Neural cell (in vitro differentiated cells): Measurements from ENCODE around the gene NHEJ1. TPM values are rescaled to one million over a fixed set of nuclear protein-coding genes. Genes with fewer than 3 reads are reported as not detected.

Experiments used
- H2AFZ ChIP-seq: fragments of 200-600, 300-800 bp; sonication (generic), shearing (Covaris generic); 2 replicates; pipeline ENCODE4 v1.6.0; 2014; ENCODE audit warnings: low read depth, mild to moderate bottlenecking, antibody characterized with exemption, low read length, moderate library complexity
- H3F3A ChIP-seq: fragments of 200-600 bp; shearing (Covaris generic); 2 replicates; pipeline ENCODE4 v1.6.1; 2016; ENCODE audit warnings: mild to moderate bottlenecking, moderate library complexity, mixed read lengths, antibody characterized with exemption, low read length; ENCODE audit not compliant: insufficient read depth, poor library complexity, severe bottlenecking
- H3K27ac ChIP-seq: fragments of 200-600, 300-800 bp; sonication (generic), shearing (Covaris generic); 2 replicates; pipeline ENCODE4 v1.5.1; 2014; ENCODE audit warnings: mild to moderate bottlenecking, low read length, moderate library complexity
- H3K27me3 ChIP-seq: fragments of 300-800, 200-600 bp; sonication (generic), shearing (Covaris generic); 2 replicates; pipeline ENCODE4 v1.6.0; 2014; ENCODE audit warnings: mild to moderate bottlenecking, low read depth, low read length, moderate library complexity; ENCODE audit not compliant: insufficient read depth
- H3K36me3 ChIP-seq: fragments of 300-800, 200-600 bp; sonication (generic), shearing (Covaris generic); 2 replicates; pipeline ENCODE4 v1.5.1; 2014; ENCODE audit warnings: mild to moderate bottlenecking, antibody characterized with exemption, low read length, moderate library complexity; ENCODE audit not compliant: insufficient read depth
- H3K4me2 ChIP-seq: fragments of 300-800, 200-600 bp; sonication (generic), shearing (Covaris generic); 2 replicates; pipeline ENCODE4 v1.6.0; 2014; ENCODE audit warnings: mild to moderate bottlenecking, low read length
- H3K4me3 ChIP-seq: fragments of 300-800, 200-600 bp; sonication (generic), shearing (Covaris generic); 2 replicates; pipeline ENCODE4 v1.5.1; 2014; ENCODE audit warnings: mild to moderate bottlenecking, low read length, moderate library complexity
- H3K79me2 ChIP-seq: fragments of 200-600 bp; shearing (Covaris generic); replicated peaks from 2 replicates; pipeline ENCODE4 v1.6.0; 2014; ENCODE audit warnings: mild to moderate bottlenecking, low read length, moderate library complexity; ENCODE audit not compliant: insufficient read depth
- H3K9ac ChIP-seq: fragments of 300-800, 200-600 bp; sonication (generic), shearing (Covaris generic); 2 replicates; pipeline ENCODE4 v1.6.1; 2016; ENCODE audit warnings: mild to moderate bottlenecking, low read length, mixed read lengths
- H3K9me2 ChIP-seq: fragments of 200-600 bp; shearing (Covaris generic); 2 replicates; pipeline ENCODE4 v1.6.1; 2016; ENCODE audit warnings: mild to moderate bottlenecking, low read length, mixed read lengths; ENCODE audit not compliant: insufficient read depth
- H3K9me3 ChIP-seq: fragments of 200-600, 300-800 bp; sonication (generic), shearing (Covaris generic); 2 replicates; pipeline ENCODE4 v1.6.1; 2016; ENCODE audit warnings: mild to moderate bottlenecking, mixed run types, low read length, moderate library complexity, mixed read lengths
- H4K20me1 ChIP-seq: fragments of 200-600 bp; shearing (Covaris generic); 2 replicates; pipeline ENCODE4 v1.6.1; 2016; ENCODE audit warnings: mild to moderate bottlenecking, mixed run types; ENCODE audit not compliant: insufficient read depth
- EP300 ChIP-seq: fragments of 450-650 bp; conservative IDR thresholded peaks from 2 replicates; pipeline ENCODE4 v1.6.1; 2014; ENCODE audit warnings: antibody characterized with exemption, mild to moderate bottlenecking, moderate library complexity; ENCODE audit not compliant: poor library complexity, severe bottlenecking
- EZH2 ChIP-seq: fragments of 200-600, 300-800 bp; shearing (Covaris generic), sonication (generic); IDR thresholded peaks from 2 replicates; pipeline ENCODE4 v1.6.1; 2014; ENCODE audit warnings: antibody characterized with exemption, low read length, borderline replicate concordance, mild to moderate bottlenecking; ENCODE audit not compliant: insufficient read depth, poor library complexity, severe bottlenecking
- MXI1 ChIP-seq: fragments of 450-650 bp; conservative IDR thresholded peaks from 2 replicates; pipeline ENCODE4 v1.6.1; 2014; ENCODE audit warnings: antibody characterized with exemption, mild to moderate bottlenecking; ENCODE audit not compliant: poor library complexity, severe bottlenecking
- POLR2AphosphoS5 ChIP-seq: IDR thresholded peaks from 2 replicates; pipeline ENCODE4 v1.6.1; 2012
- RAD21 ChIP-seq: fragments of 450-650 bp; conservative IDR thresholded peaks from 2 replicates; pipeline ENCODE4 v1.6.1; 2014; ENCODE audit warnings: antibody characterized with exemption, mild to moderate bottlenecking, moderate library complexity
- REST ChIP-seq: IDR thresholded peaks from 2 replicates; pipeline ENCODE4 v1.6.1; 2012; ENCODE audit warnings: borderline replicate concordance
- SMC3 ChIP-seq: fragments of 450-650 bp; conservative IDR thresholded peaks from 2 replicates; pipeline ENCODE4 v1.6.1; 2014; ENCODE audit warnings: antibody characterized with exemption, mild to moderate bottlenecking, moderate library complexity; ENCODE audit not compliant: poor library complexity
- TAF1 ChIP-seq: IDR thresholded peaks from 2 replicates; pipeline ENCODE4 v1.6.1; 2012; ENCODE audit warnings: low read depth
- polyA plus RNA-seq: library from polyadenylated mRNA; depleted of rRNA; stranded (reverse); fragments of >200 nt; gene quantifications from 2 replicates; pipeline ENCODE4 v1.2.3, GENCODE V29; 2014
- TF ChIP-seq, protein P1 (sequence below): fragments of 450-650 bp; IDR thresholded peaks from 2 replicates; pipeline ENCODE4 v1.5.1; 2014; ENCODE audit warnings: antibody characterized with exemption, mild to moderate bottlenecking, moderate library complexity; ENCODE audit not compliant: poor library complexity, severe bottlenecking

Gene NHEJ1
- polyA plus RNA-seq, 1 donor from 2014 or later, result 12.7 TPM

DNA sequence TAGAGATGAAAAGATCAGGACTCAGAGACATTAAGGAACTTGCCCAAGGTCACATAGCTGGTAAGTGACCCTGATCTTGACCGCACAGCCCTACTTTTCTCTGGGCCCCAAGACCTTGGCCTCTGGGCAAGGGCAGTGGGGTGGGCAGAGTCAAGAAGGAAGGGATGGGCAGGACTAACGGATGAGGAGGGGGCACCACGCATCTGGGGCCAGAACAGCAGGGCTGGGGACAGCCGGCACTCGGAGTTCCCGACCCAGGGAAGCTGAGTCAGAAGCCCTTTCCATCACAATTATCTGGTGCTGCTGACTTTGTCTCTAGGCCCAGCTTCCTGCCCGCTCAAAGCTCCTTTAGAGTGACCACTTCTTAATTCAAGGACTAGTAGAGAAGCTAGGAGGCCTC lies 133.7 kb downstream of the NHEJ1 start:
- H2AFZ ChIP-seq, result no peak overlapping the region
- H3K27ac ChIP-seq, result no peak overlapping the region
- TF ChIP-seq REST (no peak), MXI1 (no peak), EZH2 (no peak), POLR2AphosphoS5 (no peak), SMC3 (no peak), TAF1 (no peak), RAD21 (no peak), EP300 (no peak)
- TF ChIP-seq, protein P1, sequence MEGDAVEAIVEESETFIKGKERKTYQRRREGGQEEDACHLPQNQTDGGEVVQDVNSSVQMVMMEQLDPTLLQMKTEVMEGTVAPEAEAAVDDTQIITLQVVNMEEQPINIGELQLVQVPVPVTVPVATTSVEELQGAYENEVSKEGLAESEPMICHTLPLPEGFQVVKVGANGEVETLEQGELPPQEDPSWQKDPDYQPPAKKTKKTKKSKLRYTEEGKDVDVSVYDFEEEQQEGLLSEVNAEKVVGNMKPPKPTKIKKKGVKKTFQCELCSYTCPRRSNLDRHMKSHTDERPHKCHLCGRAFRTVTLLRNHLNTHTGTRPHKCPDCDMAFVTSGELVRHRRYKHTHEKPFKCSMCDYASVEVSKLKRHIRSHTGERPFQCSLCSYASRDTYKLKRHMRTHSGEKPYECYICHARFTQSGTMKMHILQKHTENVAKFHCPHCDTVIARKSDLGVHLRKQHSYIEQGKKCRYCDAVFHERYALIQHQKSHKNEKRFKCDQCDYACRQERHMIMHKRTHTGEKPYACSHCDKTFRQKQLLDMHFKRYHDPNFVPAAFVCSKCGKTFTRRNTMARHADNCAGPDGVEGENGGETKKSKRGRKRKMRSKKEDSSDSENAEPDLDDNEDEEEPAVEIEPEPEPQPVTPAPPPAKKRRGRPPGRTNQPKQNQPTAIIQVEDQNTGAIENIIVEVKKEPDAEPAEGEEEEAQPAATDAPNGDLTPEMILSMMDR, result no peak
- H3K9me2 ChIP-seq, result no peaks in the 10 kb centered on the region
- H3K9ac ChIP-seq, result no peak overlapping the region
- no peaks in the 10 kb centered on the region for H3F3A ChIP-seq
- H3K4me2 ChIP-seq, result no peak overlapping the region
- H3K36me3 ChIP-seq, result no peaks in the 10 kb centered on the region
- H3K4me3 ChIP-seq, result no peak overlapping the region
- no peaks in the 10 kb centered on the region for H3K9me3 ChIP-seq
- no peaks in the 10 kb centered on the region for H3K27me3 ChIP-seq
- no peaks in the 10 kb centered on the region for H3K79me2 ChIP-seq
- no peaks in the 10 kb centered on the region for H4K20me1 ChIP-seq

GRCh38 chr2:219025637-219026585 lies 134.7 kb downstream of the NHEJ1 start:
- no peak overlapping the region for H3K9ac ChIP-seq
- H3K79me2 ChIP-seq, result no peaks in the 10 kb centered on the region
- no peak overlapping the region for H2AFZ ChIP-seq
- TF ChIP-seq, protein P1, result no peak
- TF ChIP-seq SMC3, result no peak
- TF ChIP-seq TAF1, result no peak
- TF ChIP-seq EP300, result no peak
- no peak for TF ChIP-seq RAD21
- TF ChIP-seq EZH2, result no peak
- no peak for TF ChIP-seq POLR2AphosphoS5
- no peak for TF ChIP-seq REST
- TF ChIP-seq MXI1, result no peak
- no peak overlapping the region for H3K27ac ChIP-seq
- H3F3A ChIP-seq, result no peaks in the 10 kb centered on the region
- H3K36me3 ChIP-seq, result no peaks in the 10 kb centered on the region
- no peak overlapping the region for H3K4me3 ChIP-seq
- H3K4me2 ChIP-seq, result no peak overlapping the region
- no peaks in the 10 kb centered on the region for H4K20me1 ChIP-seq
- H3K9me3 ChIP-seq, result no peaks in the 10 kb centered on the region
- no peaks in the 10 kb centered on the region for H3K9me2 ChIP-seq
- no peaks in the 10 kb centered on the region for H3K27me3 ChIP-seq
